H9 (cell line): ENCODE data around the gene PLXND1. TPM values are rescaled to one million over a fixed set of nuclear protein-coding genes. Genes with fewer than 3 reads are reported as not detected.

Experiments used
- DNase-seq: peaks from one replicate; pipeline ENCODE4 v3.0.0-alpha.2; 2017
- H2AFZ ChIP-seq: one replicate; pipeline ENCODE4 v1.6.1; 2013; ENCODE audit warnings: mild to moderate bottlenecking, low read length, control low read depth, moderate library complexity
- H2AK5ac ChIP-seq: 2 replicates; pipeline ENCODE4 v1.6.1; 2013; ENCODE audit warnings: low read length, control low read depth, mixed read lengths; ENCODE audit not compliant: insufficient read length
- H2BK120ac ChIP-seq: one replicate; pipeline ENCODE4 v1.6.1; 2013; ENCODE audit warnings: low read depth, mild to moderate bottlenecking, low read length, control low read depth, inconsistent platforms; ENCODE audit not compliant: poor library complexity, severe bottlenecking
- H2BK12ac ChIP-seq: 2 replicates; pipeline ENCODE4 v1.6.1; 2013; ENCODE audit warnings: low read length, control low read depth, mixed read lengths, low read depth; ENCODE audit not compliant: insufficient read length
- H2BK15ac ChIP-seq: 2 replicates; pipeline ENCODE4 v1.6.1; 2013; ENCODE audit warnings: low read depth, low read length, control low read depth
- H2BK20ac ChIP-seq: one replicate; pipeline ENCODE4 v1.6.1; 2013; ENCODE audit warnings: low read depth, mild to moderate bottlenecking, low read length, control low read depth, inconsistent platforms; ENCODE audit not compliant: poor library complexity, severe bottlenecking
- H2BK5ac ChIP-seq: 2 replicates; pipeline ENCODE4 v1.6.1; 2013; ENCODE audit warnings: low read length, control low read depth, mixed read lengths; ENCODE audit not compliant: insufficient read length
- H3K14ac ChIP-seq: 2 replicates; pipeline ENCODE4 v1.6.1; 2013; ENCODE audit warnings: low read length, control low read depth; ENCODE audit not compliant: insufficient read depth
- H3K18ac ChIP-seq: 2 replicates; pipeline ENCODE4 v1.6.1; 2013; ENCODE audit warnings: low read depth, mild to moderate bottlenecking, mixed read lengths, low read length, control low read depth; ENCODE audit not compliant: insufficient read length
- H3K23ac ChIP-seq: 2 replicates; pipeline ENCODE4 v1.6.1; 2013; ENCODE audit warnings: low read length, control low read depth, mixed read lengths, low read depth; ENCODE audit not compliant: insufficient read length
- H3K23me2 ChIP-seq: 2 replicates; pipeline ENCODE4 v1.6.1; 2013; ENCODE audit warnings: low read depth, mild to moderate bottlenecking, mixed read lengths, low read length, control low read depth; ENCODE audit not compliant: insufficient read length, poor library complexity, severe bottlenecking
- H3K27ac ChIP-seq: 2 replicates; pipeline ENCODE4 v1.5.1; 2013; ENCODE audit warnings: low read length, control low read depth, mixed read lengths, low read depth; ENCODE audit not compliant: insufficient read length
- H3K27me3 ChIP-seq: 2 replicates; pipeline ENCODE4 v1.6.1; 2013; ENCODE audit warnings: low read length, control low read depth, inconsistent platforms; ENCODE audit not compliant: insufficient read depth
- H3K4ac ChIP-seq: 2 replicates; pipeline ENCODE4 v1.6.1; 2013; ENCODE audit warnings: low read depth, mild to moderate bottlenecking, control low read depth, inconsistent platforms, low read length, moderate library complexity
- H3K4me1 ChIP-seq: 2 replicates; pipeline ENCODE4 v1.6.1; 2013; ENCODE audit warnings: low read length, control low read depth, inconsistent platforms; ENCODE audit not compliant: insufficient read depth
- H3K4me2 ChIP-seq: 2 replicates; pipeline ENCODE4 v1.6.1; 2013; ENCODE audit warnings: low read length, control low read depth, mixed read lengths; ENCODE audit not compliant: insufficient read length, insufficient read depth
- H3K56ac ChIP-seq: 2 replicates; pipeline ENCODE4 v1.6.1; 2013; ENCODE audit warnings: low read depth, mild to moderate bottlenecking, mixed read lengths, low read length, control low read depth; ENCODE audit not compliant: insufficient read length
- H3K79me1 ChIP-seq: 2 replicates; pipeline ENCODE4 v1.6.1; 2013; ENCODE audit warnings: low read depth, mild to moderate bottlenecking, moderate library complexity, low read length, control low read depth, inconsistent platforms; ENCODE audit not compliant: insufficient read depth, poor library complexity, severe bottlenecking
- H3K79me2 ChIP-seq: 2 replicates; pipeline ENCODE4 v1.6.1; 2013; ENCODE audit warnings: low read length, control low read depth, inconsistent platforms; ENCODE audit not compliant: insufficient read depth
- H3K9ac ChIP-seq: 2 replicates; pipeline ENCODE4 v1.6.1; 2013; ENCODE audit warnings: low read length, control low read depth, mixed read lengths; ENCODE audit not compliant: insufficient read length; ENCODE audit errors: extremely low read depth
- H3K9me3 ChIP-seq: one replicate; pipeline ENCODE4 v1.6.1; 2013; ENCODE audit warnings: low read depth, low read length, inconsistent platforms; ENCODE audit not compliant: control insufficient read depth
- H3T11ph ChIP-seq: one replicate; pipeline ENCODE4 v1.6.1; 2013; ENCODE audit warnings: mild to moderate bottlenecking, low read length, control low read depth, inconsistent platforms
- H4K20me1 ChIP-seq: one replicate; pipeline ENCODE4 v1.6.1; 2013; ENCODE audit not compliant: control insufficient read depth, insufficient read length, insufficient read depth
- H4K5ac ChIP-seq: 2 replicates; pipeline ENCODE4 v1.6.1; 2013; ENCODE audit warnings: low read depth, mild to moderate bottlenecking, mixed read lengths, low read length, control low read depth; ENCODE audit not compliant: insufficient read length
- H4K8ac ChIP-seq: replicated peaks from 2 replicates; pipeline ENCODE4 v1.6.1; 2013; ENCODE audit warnings: low read length, control low read depth, mixed read lengths, low read depth; ENCODE audit not compliant: insufficient read length
- H4K91ac ChIP-seq: 2 replicates; pipeline ENCODE4 v1.6.1; 2013; ENCODE audit warnings: low read depth, mild to moderate bottlenecking, moderate library complexity, mixed read lengths, low read length, control low read depth; ENCODE audit not compliant: insufficient read length
- H3K27ac Mint-ChIP-seq, 3 experiments: 2 replicates in 2 of 3; 3 replicates in 1 of 3; pipeline ENCODE4 v1.8.0; 2020 to 2021; ENCODE audit warnings: mixed read lengths in 3 of 3, mild to moderate bottlenecking in 1 of 3, moderate library complexity in 1 of 3
- H3K27me3 Mint-ChIP-seq: 2 replicates; pipeline ENCODE4 v1.8.0; 2021; ENCODE audit warnings: low read depth, mild to moderate bottlenecking, moderate library complexity, mixed read lengths
- H3K36me3 Mint-ChIP-seq, 3 experiments: 2 replicates in 2 of 3; 3 replicates in 1 of 3; pipeline ENCODE4 v1.8.0; 2020 to 2021; ENCODE audit warnings: low read depth in 3 of 3, mixed read lengths in 3 of 3; ENCODE audit not compliant: insufficient read depth in 1 of 3
- H3K4me1 Mint-ChIP-seq, 2 experiments: 2 replicates each; pipeline ENCODE4 v1.8.0; 2020; ENCODE audit warnings: mixed read lengths in 2 of 2
- H3K4me3 Mint-ChIP-seq, 2 experiments: 2 replicates in 1 of 2; 3 replicates in 1 of 2; pipeline ENCODE4 v1.8.0; 2020 to 2021; ENCODE audit warnings: mild to moderate bottlenecking in 2 of 2, mixed read lengths in 2 of 2, moderate library complexity in 1 of 2
- H3K9me3 Mint-ChIP-seq, 2 experiments: 2 replicates in 1 of 2; 3 replicates in 1 of 2; pipeline ENCODE4 v1.8.0; 2020; ENCODE audit warnings: mild to moderate bottlenecking in 2 of 2, mixed read lengths in 2 of 2, moderate library complexity in 1 of 2
- CTCF ChIP-seq: fragments of 200-600 bp; sonication (generic); conservative IDR thresholded peaks from 3 replicates; pipeline ENCODE4 v1.8.0; 2021; ENCODE audit warnings: antibody characterized with exemption, mild to moderate bottlenecking
- WGBS: extraction: QIAGEN DNeasy Blood & Tissue Kit; methylation state at CpG from one replicate; pipeline ENCODE4 v1.1.7; 2013; ENCODE audit warnings: missing lambda C conversion rate, low lambda C conversion rate, mixed read lengths; ENCODE audit not compliant: insufficient read length; ENCODE audit errors: extremely low coverage; 5-methylcytosine and 5-hydroxymethylcytosine counted together
- total RNA-seq: library from RNA; stranded (reverse); gene quantifications from 2 replicates; pipeline ENCODE4 v1.2.1, GENCODE V29; 2021

Gene PLXND1
- total RNA-seq, 1 experiment from 2014 or later: 50.9 TPM

DNA sequence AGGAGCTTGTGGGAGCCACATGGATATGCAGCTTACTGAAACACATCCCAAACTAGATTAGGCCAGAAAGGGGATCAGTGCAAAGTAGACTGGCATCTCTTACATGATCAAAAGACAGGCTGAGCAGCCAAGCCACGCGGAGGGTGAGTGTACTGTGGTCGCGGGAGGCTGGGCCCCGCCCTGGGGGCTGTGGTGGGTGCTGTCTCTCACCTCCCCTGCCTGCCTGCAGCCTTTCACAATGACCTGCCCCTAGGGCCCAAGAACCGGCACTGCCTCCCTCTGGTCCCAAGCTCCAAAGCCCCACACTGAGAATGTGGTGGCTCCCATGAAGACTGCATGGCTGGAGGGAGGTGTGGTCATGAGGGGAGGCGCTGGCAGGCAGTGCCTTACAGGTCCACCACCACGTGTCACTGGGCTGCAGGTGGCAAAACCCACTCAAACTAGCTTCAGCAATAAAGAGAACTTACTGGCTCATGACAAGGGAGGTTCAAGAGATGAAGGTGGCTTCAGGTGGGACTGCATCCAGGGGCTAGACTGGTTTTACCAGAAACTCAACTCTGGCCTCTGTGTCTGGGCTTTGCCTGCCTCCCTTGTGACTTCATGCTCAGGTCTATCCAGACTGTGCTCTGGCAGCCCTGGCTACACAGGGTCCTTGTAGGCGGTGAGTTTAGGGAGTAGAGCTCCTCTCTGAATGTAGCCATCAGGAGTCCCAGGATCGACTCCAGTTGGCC, 27.4 kb upstream of the PLXND1 start:
- H3K79me2 ChIP-seq: no peaks in the 10 kb centered on the region
- H3K27me3 ChIP-seq: no peaks in the 10 kb centered on the region
- H4K91ac ChIP-seq: no peak overlapping the region
- no peak overlapping the region for H2BK120ac ChIP-seq
- no CpG with 5 or more reads among the region's 10 CpGs for WGBS
- H3K9me3 ChIP-seq: no peaks in the 10 kb centered on the region
- H3K56ac ChIP-seq: no peak overlapping the region
- H3K23ac ChIP-seq: no peak overlapping the region
- H3K14ac ChIP-seq: no peak overlapping the region
- Mint-ChIP-seq H3K36me3 (peaks cover 1 to 15% (median 1%) of the 10 kb centered on the region in 3 experiments; a peak in 5 of 7 replicates), H3K27me3 (no peaks in the 10 kb centered on the region; the same call in 1 of the 2 replicates), H3K4me3 (no peak overlapping the region), H3K4me1 (peaks cover 8 to 11% of the 10 kb centered on the region in 2 experiments), H3K9me3 (peaks cover 9 to 15% of the 10 kb centered on the region in 2 experiments), H3K27ac (0 out of 7 replicates have a peak overlapping the region, but pooled peaks of 1 of the 3 experiments have one; percentile 52)
- H2BK12ac ChIP-seq: no peak overlapping the region
- DNase-seq: no peak
- H2BK15ac ChIP-seq: no peak overlapping the region
- H3K4me2 ChIP-seq: no peak overlapping the region
- H2AFZ ChIP-seq: no peak overlapping the region
- H4K8ac ChIP-seq: no peak overlapping the region
- H2BK5ac ChIP-seq: no peak overlapping the region
- H3K18ac ChIP-seq: no peak overlapping the region
- no peak overlapping the region for H3K9ac ChIP-seq
- no peak overlapping the region for H2AK5ac ChIP-seq
- H3K4me1 ChIP-seq: no peaks in the 10 kb centered on the region
- TF ChIP-seq CTCF: no peak
- no peaks in the 10 kb centered on the region for H3K79me1 ChIP-seq
- H3T11ph ChIP-seq: no peak overlapping the region
- H3K27ac ChIP-seq: no peak overlapping the region
- no peak overlapping the region for H2BK20ac ChIP-seq
- H4K20me1 ChIP-seq: no peaks in the 10 kb centered on the region
- H3K4ac ChIP-seq: no peak overlapping the region
- H3K23me2 ChIP-seq: no peaks in the 10 kb centered on the region
- H4K5ac ChIP-seq: no peak overlapping the region
